Amygdala (tissue), 56 donors: ENCODE data around the gene LHPP.

Source experiments
- DNase-seq, 56 donors: peaks; one replicate each; lab custom pipeline; 2025; lab: John Stamatoyannopoulos, UW

LHPP gene

GRCh38 chr10:124494046-124494807, 32.6 kb downstream of the LHPP start:
- no peak for DNase-seq

GRCh38 chr10:124495162-124495561, 33.5 kb downstream of the LHPP start:
- no peak for DNase-seq

GRCh38 chr10:124495725-124496124, 34.1 kb downstream of the LHPP start:
- no peak for DNase-seq

GRCh38 chr10:124496150-124496549, 34.5 kb downstream of the LHPP start:
- no peak for DNase-seq

GRCh38 chr10:124496620-124497019, 35.0 kb downstream of the LHPP start:
- no peak for DNase-seq

GRCh38 chr10:124497196-124497881, 35.7 kb downstream of the LHPP start:
- peak in 2 of 56 donors; percentile 11 to 28 for DNase-seq

- DNase-seq, result no peak
Observed at GRCh38 chr10:124498056-124498455, 36.4 kb downstream of the LHPP start.

- no peak for DNase-seq
Observed at GRCh38 chr10:124500757-124501156, 39.1 kb downstream of the LHPP start.

GRCh38 chr10:124504711-124505110, 43.1 kb downstream of the LHPP start:
- DNase-seq, result no peak

- DNase-seq, result no peak
Observed at GRCh38 chr10:124505279-124505678, 43.7 kb downstream of the LHPP start.

- no peak for DNase-seq
Observed at GRCh38 chr10:124508070-124508667, 46.5 kb downstream of the LHPP start.

GRCh38 chr10:124508907-124509454, 47.4 kb downstream of the LHPP start:
- DNase-seq, result no peak

- DNase-seq, result no peak
Observed at GRCh38 chr10:124509880-124510632, 48.4 kb downstream of the LHPP start.

- no peak for DNase-seq
Observed at GRCh38 chr10:124510759-124511158, 49.1 kb downstream of the LHPP start.

- no peak for DNase-seq
Observed at GRCh38 chr10:124511205-124512039, 49.8 kb downstream of the LHPP start.

- no peak for DNase-seq
Observed at GRCh38 chr10:124512040-124512428, 50.4 kb downstream of the LHPP start.

GRCh38 chr10:124512600-124512999, 51.0 kb downstream of the LHPP start:
- DNase-seq, result no peak

- DNase-seq, result no peak
Observed at GRCh38 chr10:124515244-124515970, 53.8 kb downstream of the LHPP start.

- no peak for DNase-seq
Observed at GRCh38 chr10:124516181-124516580, 54.6 kb downstream of the LHPP start.
